ENCODE data around the gene ALKAL2. TPM values are rescaled to one million over a fixed set of nuclear protein-coding genes. Genes with fewer than 3 reads are reported as not detected.

ALKAL2 gene
- total RNA-seq, 4 donors from 2014 or later: 21.9 to 96.6 (median 46.1) TPM

DNA sequence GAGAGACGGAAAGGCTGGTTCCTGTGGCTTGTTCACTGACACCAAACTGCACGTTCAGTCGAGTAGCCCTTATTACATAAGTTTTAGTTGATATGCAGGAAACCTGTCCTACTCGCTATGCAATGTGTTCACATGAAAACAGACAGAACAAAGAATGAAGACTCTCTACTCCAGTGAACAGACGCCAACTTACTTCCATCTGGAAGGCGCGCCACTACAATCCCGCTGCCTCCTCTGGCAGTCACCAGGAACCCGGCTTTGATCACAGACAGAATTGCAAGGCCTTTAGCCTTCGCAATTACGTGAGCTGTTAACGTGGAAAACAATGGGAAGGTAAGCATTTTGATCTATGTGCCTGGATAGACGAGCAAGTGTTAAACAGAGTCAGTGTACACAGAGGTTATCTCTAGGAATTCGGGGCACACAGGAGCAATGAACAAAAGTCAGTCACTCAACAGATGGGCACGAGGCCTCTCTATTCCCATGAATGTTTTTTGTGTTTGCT is 38.3 kb downstream of the ALKAL2 start:
- 88 to 92% methylated on average over 15 of the region's 15 CpGs for WGBS, 2 donors
- Histone ChIP-seq H3K4me1 (no peaks in the 10 kb centered on the region), H3K36me3 (peaks cover 0 to 77% (median 8%) of the 10 kb centered on the region in 3 donors), H3K9me3 (no peaks in the 10 kb centered on the region), H3K27ac (no peak overlapping the region), H3K27me3 (no peaks in the 10 kb centered on the region), H3K4me3 (no peak overlapping the region)
- TF ChIP-seq EP300 (IDR thresholded peaks at IDR 0.05): no peak
- TF ChIP-seq, protein P1, sequence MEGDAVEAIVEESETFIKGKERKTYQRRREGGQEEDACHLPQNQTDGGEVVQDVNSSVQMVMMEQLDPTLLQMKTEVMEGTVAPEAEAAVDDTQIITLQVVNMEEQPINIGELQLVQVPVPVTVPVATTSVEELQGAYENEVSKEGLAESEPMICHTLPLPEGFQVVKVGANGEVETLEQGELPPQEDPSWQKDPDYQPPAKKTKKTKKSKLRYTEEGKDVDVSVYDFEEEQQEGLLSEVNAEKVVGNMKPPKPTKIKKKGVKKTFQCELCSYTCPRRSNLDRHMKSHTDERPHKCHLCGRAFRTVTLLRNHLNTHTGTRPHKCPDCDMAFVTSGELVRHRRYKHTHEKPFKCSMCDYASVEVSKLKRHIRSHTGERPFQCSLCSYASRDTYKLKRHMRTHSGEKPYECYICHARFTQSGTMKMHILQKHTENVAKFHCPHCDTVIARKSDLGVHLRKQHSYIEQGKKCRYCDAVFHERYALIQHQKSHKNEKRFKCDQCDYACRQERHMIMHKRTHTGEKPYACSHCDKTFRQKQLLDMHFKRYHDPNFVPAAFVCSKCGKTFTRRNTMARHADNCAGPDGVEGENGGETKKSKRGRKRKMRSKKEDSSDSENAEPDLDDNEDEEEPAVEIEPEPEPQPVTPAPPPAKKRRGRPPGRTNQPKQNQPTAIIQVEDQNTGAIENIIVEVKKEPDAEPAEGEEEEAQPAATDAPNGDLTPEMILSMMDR (IDR thresholded peaks at IDR 0.05): no peak
- no peak for TF ChIP-seq POLR2A (IDR thresholded peaks at IDR 0.05)
- no peak for DNase-seq (ENCODE audit: low spot score in 2 of 2)

DNA sequence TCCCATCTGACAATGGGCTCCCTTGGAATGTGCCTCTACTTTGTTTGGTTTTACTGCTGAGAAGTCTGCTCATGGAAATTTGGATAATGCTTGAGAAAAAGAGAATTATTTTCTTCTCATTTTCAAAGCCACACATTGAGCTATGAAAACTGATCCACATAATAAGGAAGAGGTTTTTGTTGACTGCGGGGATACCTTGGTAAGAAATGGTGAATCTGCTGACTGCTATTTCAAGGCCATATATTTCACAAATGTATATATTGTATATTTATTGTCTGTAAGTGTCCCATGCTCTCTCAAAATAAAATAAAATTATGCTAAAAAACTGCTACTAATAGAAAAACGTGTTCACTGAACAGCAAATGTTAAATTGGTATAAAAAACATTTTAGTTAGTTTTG is 39.2 kb downstream of the ALKAL2 start:
- Histone ChIP-seq H3K27me3 (no peaks in the 10 kb centered on the region), H3K27ac (no peak overlapping the region), H3K4me3 (no peak overlapping the region), H3K9me3 (no peaks in the 10 kb centered on the region), H3K36me3 (peaks cover 0 to 86% (median 8%) of the 10 kb centered on the region in 3 donors), H3K4me1 (no peaks in the 10 kb centered on the region)
- 92 to 94% methylated on average over 2 of the region's 2 CpGs for WGBS, 2 donors
- TF ChIP-seq EP300 (IDR thresholded peaks at IDR 0.05) (no peak), POLR2A (IDR thresholded peaks at IDR 0.05) (no peak)
- TF ChIP-seq, protein P1 (IDR thresholded peaks at IDR 0.05): no peak
- no peak for DNase-seq (ENCODE audit: low spot score in 2 of 2)

GRCh38 chr2:246489-247144 is 41.3 kb downstream of the ALKAL2 start:
- H3K27me3 ChIP-seq: no peaks in the 10 kb centered on the region
- H3K4me1 ChIP-seq: no peaks in the 10 kb centered on the region
- WGBS, 2 donors: 60 to 63% methylated on average over 6 of the region's 6 CpGs
- no peak overlapping the region for H3K27ac ChIP-seq
- H3K9me3 ChIP-seq: peaks cover 0 to 8% (median 0%) of the 10 kb centered on the region in 4 donors
- DNase-seq (ENCODE audit: low spot score in 2 of 2): peak in 1 of 2 donors; percentile 47
- no peak overlapping the region for H3K4me3 ChIP-seq
- TF ChIP-seq, protein P1 (IDR thresholded peaks at IDR 0.05): peak in 4 of 5 experiments; percentile 32 to 43 (median 42)
- no peak for TF ChIP-seq POLR2A (IDR thresholded peaks at IDR 0.05)
- TF ChIP-seq EP300 (IDR thresholded peaks at IDR 0.05): no peak
- H3K36me3 ChIP-seq: peaks cover 0 to 94% (median 8%) of the 10 kb centered on the region in 3 donors

DNA sequence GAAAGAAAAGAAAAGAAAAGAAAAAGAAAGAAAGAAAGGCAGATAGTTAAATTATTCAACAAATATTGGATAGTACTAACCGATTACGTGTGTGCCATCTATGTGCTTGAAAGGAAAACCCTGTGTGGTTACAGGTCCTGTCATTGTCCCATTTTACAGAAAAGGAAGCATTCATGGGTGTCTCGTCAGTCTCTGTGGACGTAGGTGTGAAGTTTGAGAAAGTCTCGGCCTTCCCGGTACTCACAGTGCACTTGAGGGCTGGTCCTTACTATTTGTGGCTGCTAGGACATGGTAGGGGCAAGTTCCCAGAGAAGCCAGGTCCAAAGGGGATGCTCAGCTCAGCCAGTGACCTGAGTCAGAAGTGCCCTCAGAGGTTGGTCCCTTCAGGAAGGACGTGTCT is 43.3 kb downstream of the ALKAL2 start:
- H3K36me3 ChIP-seq: peaks cover 0 to 96% (median 14%) of the 10 kb centered on the region in 3 donors
- no peak overlapping the region for H3K4me3 ChIP-seq
- TF ChIP-seq, protein P1 (IDR thresholded peaks at IDR 0.05): no peak
- no peak for TF ChIP-seq POLR2A (IDR thresholded peaks at IDR 0.05)
- TF ChIP-seq EP300 (IDR thresholded peaks at IDR 0.05): no peak
- no peaks in the 10 kb centered on the region for H3K27me3 ChIP-seq
- 92 to 93% methylated on average over 7 of the region's 7 CpGs for WGBS, 2 donors
- no peaks in the 10 kb centered on the region for H3K4me1 ChIP-seq
- peaks cover 0 to 8% (median 0%) of the 10 kb centered on the region in 4 donors for H3K9me3 ChIP-seq
- no peak for DNase-seq (ENCODE audit: low spot score in 2 of 2)
- H3K27ac ChIP-seq: no peak overlapping the region

DNA sequence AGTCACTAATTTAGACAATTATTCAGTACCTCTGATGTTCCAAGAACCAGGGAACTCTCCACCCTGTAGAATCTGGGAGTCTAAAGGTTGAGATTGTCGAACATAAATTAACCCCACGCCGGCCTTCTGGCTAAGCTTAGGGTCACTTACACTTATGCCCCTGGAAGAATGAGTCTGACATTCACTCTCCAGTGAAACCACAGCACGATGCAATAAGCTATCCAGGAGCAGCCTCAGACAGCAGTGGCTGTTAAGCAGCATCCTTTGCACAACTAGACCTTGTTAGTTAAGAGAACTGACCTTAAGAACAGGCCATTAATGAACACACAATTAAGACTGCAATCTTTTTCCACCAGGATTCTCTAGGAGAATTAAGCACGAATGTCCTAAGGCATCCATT is 49.0 kb downstream of the ALKAL2 start:
- no peak for DNase-seq (ENCODE audit: low spot score in 2 of 2)
- TF ChIP-seq, protein P1 (IDR thresholded peaks at IDR 0.05): no peak
- TF ChIP-seq POLR2A (IDR thresholded peaks at IDR 0.05) (no peak), EP300 (IDR thresholded peaks at IDR 0.05) (no peak)
- H3K27me3 ChIP-seq: no peaks in the 10 kb centered on the region
- WGBS, 2 donors: 76 to 78% methylated on average over 5 of the region's 5 CpGs
- no peak overlapping the region for H3K27ac ChIP-seq
- H3K9me3 ChIP-seq: peaks cover 0 to 8% (median 0%) of the 10 kb centered on the region in 4 donors
- H3K4me1 ChIP-seq: no peaks in the 10 kb centered on the region
- H3K4me3 ChIP-seq: no peak overlapping the region
- H3K36me3 ChIP-seq: peaks cover 0 to 48% (median 7%) of the 10 kb centered on the region in 3 donors

All from tibial nerve (tissue), 4 donors.